GM13976 (cell line): ENCODE measurements around the gene TIGD2.
"Not testable (repeated sequence)": the region's sequence is repeated elsewhere in the genome, so short reads cannot be mapped to it uniquely, and the experiment has no call there.

Experiments used
- DNase-seq: peaks from one replicate; pipeline ENCODE4 v3.0.0; 2012; ENCODE audit warnings: low spot score
- CTCF ChIP-seq: IDR thresholded peaks from 2 replicates; pipeline ENCODE4 v1.5.1; 2012; ENCODE audit warnings: borderline replicate concordance, mild to moderate bottlenecking; ENCODE audit not compliant: insufficient read depth; ENCODE audit errors: extremely low read depth, missing control alignments, control extremely low read depth
- in situ Hi-C: fragments of 300-500 bp; cut with MboI; formaldehyde crosslinking; loops from one replicate; pipeline ENCODE4 v1.12.0; 2022; ENCODE audit warnings: low sequenced_read_pairs, mixed read lengths, inconsistent platforms; ENCODE audit not compliant: unreplicated experiment

Gene TIGD2

DNA sequence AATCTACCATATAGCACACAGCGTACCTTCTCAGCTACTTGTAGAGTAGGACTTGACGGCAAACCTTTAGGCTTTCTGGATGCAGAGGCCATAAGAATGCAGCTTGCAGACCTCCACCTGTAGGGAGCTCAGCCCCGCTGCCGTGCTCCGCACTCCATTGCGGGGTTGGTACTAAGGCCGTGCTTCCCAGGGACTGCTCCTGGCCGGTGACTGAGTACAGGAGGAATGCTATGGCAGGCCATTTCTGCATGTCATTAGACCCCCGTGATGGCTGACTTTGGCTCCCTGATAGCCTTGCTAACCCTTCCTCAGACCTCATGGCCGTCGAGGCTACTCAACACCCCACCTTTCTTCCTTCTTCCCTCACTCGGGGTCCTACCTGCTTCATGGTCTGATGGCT lies 26.4 kb downstream of the TIGD2 start:
- in situ Hi-C loops, result no loop called here
- no peak for TF ChIP-seq CTCF
- DNase-seq, result no peak

DNA sequence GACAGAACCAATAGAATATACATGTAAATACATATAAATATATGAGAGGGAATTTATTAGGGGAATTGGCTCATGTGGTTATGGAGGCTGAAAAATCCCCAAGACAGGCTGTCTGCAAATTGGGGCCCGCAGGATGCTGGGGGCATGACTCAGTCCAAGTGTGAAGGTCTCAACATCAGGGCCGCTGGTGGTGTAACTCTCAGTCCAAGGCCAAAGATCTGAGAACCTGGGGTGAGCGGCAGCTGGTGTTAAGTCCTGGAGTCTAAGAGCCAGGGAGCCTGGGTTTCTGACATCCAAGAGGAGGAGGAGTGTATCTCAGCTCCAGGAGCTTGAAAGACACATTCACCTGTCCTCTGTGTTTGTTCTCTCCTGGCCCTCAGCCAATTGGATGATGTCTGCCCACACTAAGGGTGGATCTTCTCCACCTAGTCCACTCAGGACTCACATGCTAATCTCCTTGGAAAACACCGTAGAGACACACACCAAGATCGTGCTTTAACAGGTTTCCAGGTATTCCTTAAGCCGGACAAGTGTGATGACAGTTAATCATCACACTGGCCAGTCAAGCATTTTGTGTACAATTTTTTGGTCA lies 28.9 kb downstream of the TIGD2 start:
- no peak for DNase-seq
- no peak for TF ChIP-seq CTCF
- in situ Hi-C loops, result no loop called here

GRCh38 chr4:89142691-89143669 lies 31.6 kb downstream of the TIGD2 start:
- TF ChIP-seq CTCF, result no peak
- in situ Hi-C loops, result no loop called here
- DNase-seq, result peak; percentile 32

- DNase-seq, in situ Hi-C loops: not testable (repeated sequence)
Measured at GRCh38 chr4:89144652-89145051, 33.3 kb downstream of the TIGD2 start.

- in situ Hi-C loops, result no loop called here
- no peak for TF ChIP-seq CTCF
- DNase-seq, result no peak
Measured at GRCh38 chr4:89146196-89146595, 34.9 kb downstream of the TIGD2 start.

DNA sequence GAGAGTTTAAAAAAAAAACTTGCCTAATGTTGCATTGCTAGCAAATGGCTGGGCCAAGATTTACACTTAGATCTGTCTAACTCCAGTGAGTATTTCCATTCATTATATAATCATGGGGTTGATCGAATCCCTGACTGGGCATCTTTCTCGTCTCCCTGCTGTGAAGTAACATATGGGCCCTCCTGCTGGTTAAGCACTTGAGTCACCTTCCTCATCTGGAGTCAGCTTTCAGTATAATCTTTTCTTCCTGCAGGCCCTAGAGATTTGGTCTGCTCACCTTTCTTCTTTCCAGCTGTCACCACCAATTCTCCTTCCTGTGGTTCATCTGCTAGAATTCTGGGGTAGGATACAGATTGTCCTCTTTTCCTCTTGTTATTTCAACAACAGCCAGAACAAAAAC lies 41.6 kb downstream of the TIGD2 start:
- no peak for TF ChIP-seq CTCF
- no peak for DNase-seq
- in situ Hi-C loops, result no loop called here

DNA sequence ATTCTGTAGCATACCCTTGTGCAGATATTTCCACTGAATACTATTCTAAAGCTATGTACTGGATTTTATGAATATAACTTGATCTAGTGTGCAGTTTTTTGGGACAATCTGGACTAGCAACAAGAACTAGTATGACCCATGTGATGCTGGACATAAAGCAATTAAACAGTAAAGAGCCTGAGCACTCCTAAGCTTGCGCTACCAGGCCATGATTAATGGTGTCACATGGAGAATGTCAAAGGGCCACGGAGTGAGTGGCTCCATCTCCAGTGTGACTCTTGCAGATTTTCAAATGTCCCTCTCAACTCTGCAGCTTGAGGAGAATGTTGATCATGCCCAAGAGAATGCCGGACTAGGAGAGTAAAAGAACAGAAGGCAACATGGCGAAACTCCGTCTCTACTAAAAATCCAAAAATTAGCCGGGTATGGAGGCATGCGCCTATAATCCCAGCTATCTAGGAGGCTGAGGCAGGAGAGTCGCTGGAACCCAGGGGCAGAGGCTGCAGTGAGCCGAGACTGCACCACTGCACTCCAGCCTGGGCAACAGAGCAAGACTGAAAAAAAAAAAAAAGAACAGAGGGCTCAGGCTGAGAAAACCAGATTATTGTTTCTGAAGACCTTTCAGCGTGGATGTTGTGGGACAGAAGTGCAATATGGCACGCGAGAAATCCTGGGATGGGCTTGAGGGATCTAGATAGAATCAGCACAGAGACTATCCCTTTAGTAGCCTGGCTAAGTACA lies 45.0 kb downstream of the TIGD2 start:
- no peak for DNase-seq
- TF ChIP-seq CTCF, result no peak
- in situ Hi-C loops, result no loop called here
